CD4-positive, alpha-beta T cell (primary cell): ENCODE measurements around the gene FAM174C. TPM values are rescaled to one million over a fixed set of nuclear protein-coding genes. Genes with fewer than 3 reads are reported as not detected.
A peak's percentile ranks its signal among the peaks of the same experiment; 100 is the strongest.

ENCODE experiments used
- ATAC-seq: fragments of 200-7000 bp; cut with Tn5 transposase; one replicate; pipeline ENCODE4 v1.10.0; 2022; ENCODE audit warnings: mild to moderate bottlenecking; ENCODE audit not compliant: poor library complexity
- CTCF ChIA-PET: fragments of 350-600 bp; sonication (Branson Sonifier 250); formaldehyde crosslinking; loops from one replicate; lab custom pipeline; 2021; ENCODE audit warnings: antibody characterized with exemption, inconsistent platforms; lab: Charles Lee
- POLR2A ChIA-PET: fragments of 350-600 bp; sonication (Branson Sonifier 250); formaldehyde crosslinking; loops from one replicate; lab custom pipeline; 2021; ENCODE audit warnings: antibody characterized with exemption, inconsistent platforms; lab: Charles Lee
- DNase-seq, 14 experiments: peaks; one replicate each; pipeline ENCODE4 v3.0.0-alpha.2; 2013 to 2020; ENCODE audit warnings: mixed read lengths in 2 of 14
- H3K27ac ChIP-seq, 2 donors: one replicate each; pipeline versions ENCODE4 v1.5.1 to v1.7.0; 2013; ENCODE audit warnings: low read length in 2 of 2, low read depth in 1 of 2, mild to moderate bottlenecking in 1 of 2
- H3K27me3 ChIP-seq, 2 experiments: 1 replicate in 1 of 2; 2 replicates in 1 of 2; pipeline versions ENCODE4 v1.6.1 to v1.7.0; 2013; ENCODE audit warnings: low read length in 2 of 2, control low read depth in 1 of 2, mild to moderate bottlenecking in 1 of 2, moderate library complexity in 1 of 2; ENCODE audit not compliant: insufficient read depth in 2 of 2, control insufficient read depth in 1 of 2
- H3K36me3 ChIP-seq: one replicate; pipeline ENCODE4 v1.6.1; 2013; ENCODE audit warnings: low read length, control low read depth; ENCODE audit not compliant: insufficient read depth
- H3K4me1 ChIP-seq: one replicate; pipeline ENCODE4 v1.6.1; 2013; ENCODE audit warnings: low read length, control low read depth; ENCODE audit not compliant: insufficient read depth
- H3K4me3 ChIP-seq: one replicate; pipeline ENCODE4 v1.5.1; 2013; ENCODE audit warnings: mild to moderate bottlenecking, low read length, moderate library complexity
- H3K9me3 ChIP-seq, 2 experiments: 1 replicate in 1 of 2; 2 replicates in 1 of 2; pipeline versions ENCODE4 v1.6.1 to v1.7.0; 2013; ENCODE audit warnings: low read length in 2 of 2, mild to moderate bottlenecking in 2 of 2, control low read depth in 1 of 2, moderate library complexity in 1 of 2; ENCODE audit not compliant: control insufficient read depth in 1 of 2, insufficient read depth in 1 of 2
- H3K27ac Mint-ChIP-seq: one replicate; pipeline ENCODE4 v1.8.0; 2020; ENCODE audit warnings: mixed read lengths
- H3K27me3 Mint-ChIP-seq: one replicate; pipeline ENCODE4 v1.8.0; 2021; ENCODE audit warnings: mixed read lengths
- H3K36me3 Mint-ChIP-seq: one replicate; pipeline ENCODE4 v1.8.0; 2021; ENCODE audit warnings: low read depth, mixed read lengths
- H3K4me1 Mint-ChIP-seq: one replicate; pipeline ENCODE4 v1.8.0; 2021; ENCODE audit warnings: low read depth, mixed read lengths
- H3K4me3 Mint-ChIP-seq: one replicate; pipeline ENCODE4 v1.8.0; 2020; ENCODE audit warnings: mild to moderate bottlenecking, mixed read lengths
- H3K9me3 Mint-ChIP-seq: one replicate; pipeline ENCODE4 v1.8.0; 2020; ENCODE audit warnings: mixed read lengths
- intact Hi-C, 2 experiments: fragments of 100-400 bp; cut with DNase I in 1 of 2; cut with micrococcal nuclease in 1 of 2; formaldehyde crosslinking; loops; one replicate each; pipeline versions ENCODE4 v1.15.1 to v1.9.0; 2023 to 2025; cut with DNase I, micrococcal nuclease
- total RNA-seq, 174 experiments: library from RNA in 2 of 174; stranded (reverse) in 2 of 174; gene quantifications; one replicate each; pipeline ENCODE4 v1.2.3 and lab custom pipeline; 2021 to 2026
- TF ChIP-seq, protein P1 (sequence below): fragments of 200-600 bp; IDR thresholded peaks from one replicate; pipeline ENCODE4 v1.8.0; 2022; ENCODE audit warnings: antibody characterized with exemption, mild to moderate bottlenecking

FAM174C gene
- total RNA-seq, 2 experiments from 2014 or later, result 32.0 to 38.3 TPM

GRCh38 chr19:1312767-1313694, 37.7 kb downstream of the FAM174C start:
- Mint-ChIP-seq H3K36me3 (no peaks in the 10 kb centered on the region), H3K9me3 (no peaks in the 10 kb centered on the region), H3K4me3 (no peak overlapping the region), H3K27me3 (peaks cover 12% of the 10 kb centered on the region), H3K27ac (no peak overlapping the region), H3K4me1 (no peaks in the 10 kb centered on the region)
- TF ChIP-seq, protein P1, sequence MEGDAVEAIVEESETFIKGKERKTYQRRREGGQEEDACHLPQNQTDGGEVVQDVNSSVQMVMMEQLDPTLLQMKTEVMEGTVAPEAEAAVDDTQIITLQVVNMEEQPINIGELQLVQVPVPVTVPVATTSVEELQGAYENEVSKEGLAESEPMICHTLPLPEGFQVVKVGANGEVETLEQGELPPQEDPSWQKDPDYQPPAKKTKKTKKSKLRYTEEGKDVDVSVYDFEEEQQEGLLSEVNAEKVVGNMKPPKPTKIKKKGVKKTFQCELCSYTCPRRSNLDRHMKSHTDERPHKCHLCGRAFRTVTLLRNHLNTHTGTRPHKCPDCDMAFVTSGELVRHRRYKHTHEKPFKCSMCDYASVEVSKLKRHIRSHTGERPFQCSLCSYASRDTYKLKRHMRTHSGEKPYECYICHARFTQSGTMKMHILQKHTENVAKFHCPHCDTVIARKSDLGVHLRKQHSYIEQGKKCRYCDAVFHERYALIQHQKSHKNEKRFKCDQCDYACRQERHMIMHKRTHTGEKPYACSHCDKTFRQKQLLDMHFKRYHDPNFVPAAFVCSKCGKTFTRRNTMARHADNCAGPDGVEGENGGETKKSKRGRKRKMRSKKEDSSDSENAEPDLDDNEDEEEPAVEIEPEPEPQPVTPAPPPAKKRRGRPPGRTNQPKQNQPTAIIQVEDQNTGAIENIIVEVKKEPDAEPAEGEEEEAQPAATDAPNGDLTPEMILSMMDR, result no peak
- intact Hi-C loops, result no loop called here
- POLR2A ChIA-PET, result no interaction called here
- CTCF ChIA-PET, result no interaction called here
- no peaks in the 10 kb centered on the region for H3K36me3 ChIP-seq
- no peak overlapping the region for H3K4me3 ChIP-seq
- peak in 1 of 14 experiments; percentile 27 for DNase-seq
- H3K27ac ChIP-seq, result no peak overlapping the region
- peaks cover 13% of the 10 kb centered on the region for H3K4me1 ChIP-seq
- peaks cover 0 to 26% of the 10 kb centered on the region in 2 experiments for H3K9me3 ChIP-seq
- ATAC-seq, result no peak
- peaks cover 23 to 28% of the 10 kb centered on the region in 2 experiments for H3K27me3 ChIP-seq

DNA sequence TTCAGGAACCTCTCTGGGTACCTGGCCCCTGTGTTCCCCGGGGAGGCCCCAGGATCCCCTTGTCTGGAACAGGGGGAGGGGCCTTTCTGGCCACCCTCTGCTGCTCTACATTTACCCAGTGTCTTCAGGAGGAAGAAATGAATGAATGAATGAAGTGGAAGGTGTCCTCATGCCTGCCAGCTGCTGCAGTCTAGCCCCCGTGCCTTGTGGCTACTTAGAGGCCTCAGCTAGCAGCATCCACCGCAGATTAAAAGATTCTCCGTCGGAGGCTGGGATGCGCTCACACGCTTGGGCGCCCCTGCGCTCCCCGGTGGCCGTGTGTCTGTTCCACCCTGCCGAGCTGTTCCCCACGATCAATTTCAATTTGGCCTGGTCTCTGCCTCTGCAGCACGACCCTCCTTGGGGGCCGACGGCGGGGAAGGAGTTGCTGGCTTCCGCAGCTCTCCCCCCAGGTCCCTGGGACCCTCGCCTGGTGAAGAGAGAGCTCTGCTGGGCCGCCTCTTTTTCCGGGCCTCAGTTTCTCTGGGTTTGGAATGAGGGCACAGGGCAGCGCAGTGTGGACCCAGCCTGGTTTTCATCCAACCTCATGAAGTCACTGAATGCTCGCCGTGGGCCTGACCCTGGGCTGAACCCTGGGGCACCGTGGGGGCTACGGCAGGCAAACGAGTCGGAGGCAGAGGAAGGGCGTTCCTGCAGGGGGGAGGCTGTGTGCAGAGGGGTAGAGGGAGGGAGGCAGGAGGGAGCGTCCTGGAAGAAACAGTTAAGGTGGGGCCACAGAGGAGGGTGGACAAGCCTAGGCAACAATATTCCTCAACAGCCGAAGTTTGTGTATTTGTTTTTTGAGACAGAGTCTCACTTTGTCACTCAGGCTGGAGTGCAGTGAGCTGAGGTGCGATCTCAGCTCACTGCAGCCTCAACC, 38.6 kb downstream of the FAM174C start:
- Mint-ChIP-seq H3K36me3 (no peaks in the 10 kb centered on the region), H3K27me3 (peaks cover 18% of the 10 kb centered on the region), H3K27ac (no peak overlapping the region), H3K4me1 (no peaks in the 10 kb centered on the region), H3K4me3 (no peak overlapping the region), H3K9me3 (no peaks in the 10 kb centered on the region)
- Histone ChIP-seq H3K4me3 (no peak overlapping the region), H3K9me3 (peaks cover 0 to 26% of the 10 kb centered on the region in 2 experiments), H3K36me3 (no peaks in the 10 kb centered on the region), H3K27ac (no peak overlapping the region), H3K27me3 (peaks cover 26 to 35% of the 10 kb centered on the region in 2 experiments), H3K4me1 (peaks cover 13% of the 10 kb centered on the region)
- CTCF ChIA-PET, result no interaction called here
- ATAC-seq, result no peak
- TF ChIP-seq, protein P1, result no peak
- DNase-seq, result no peak
- intact Hi-C loops, result no loop called here
- POLR2A ChIA-PET, result no interaction called here

- intact Hi-C loops, result no loop called here
- H3K4me1 Mint-ChIP-seq, result no peaks in the 10 kb centered on the region
- H3K27ac Mint-ChIP-seq, result no peak overlapping the region
- H3K9me3 ChIP-seq, result peaks cover 0 to 26% of the 10 kb centered on the region in 2 experiments
- H3K36me3 ChIP-seq, result no peaks in the 10 kb centered on the region
- H3K9me3 Mint-ChIP-seq, result no peaks in the 10 kb centered on the region
- no peak overlapping the region for H3K27ac ChIP-seq
- peak in 10 of 14 experiments; percentile 9 to 47 (median 16) for DNase-seq
- ChIA-PET POLR2A (no interaction called here), CTCF (interaction anchor here (0.7 to 1.2 kb wide), 2 partner anchors 39 to 130 kb away, joined by 3 to 4 read pairs; a partner anchor contains a TSS)
- TF ChIP-seq, protein P1, result peak; percentile 18
- peak; percentile 39 for ATAC-seq
- no peaks in the 10 kb centered on the region for H3K36me3 Mint-ChIP-seq
- H3K4me1 ChIP-seq, result peaks cover 13% of the 10 kb centered on the region
- H3K4me3 Mint-ChIP-seq, result no peak overlapping the region
- peaks cover 29 to 37% of the 10 kb centered on the region in 2 experiments for H3K27me3 ChIP-seq
- peaks cover 26% of the 10 kb centered on the region for H3K27me3 Mint-ChIP-seq
- no peak overlapping the region for H3K4me3 ChIP-seq
These were observed 40.3 kb downstream of the FAM174C start for GRCh38 chr19:1315470-1316166.
